ENCODE measurements around the gene NUBP1.

Gene NUBP1

DNA sequence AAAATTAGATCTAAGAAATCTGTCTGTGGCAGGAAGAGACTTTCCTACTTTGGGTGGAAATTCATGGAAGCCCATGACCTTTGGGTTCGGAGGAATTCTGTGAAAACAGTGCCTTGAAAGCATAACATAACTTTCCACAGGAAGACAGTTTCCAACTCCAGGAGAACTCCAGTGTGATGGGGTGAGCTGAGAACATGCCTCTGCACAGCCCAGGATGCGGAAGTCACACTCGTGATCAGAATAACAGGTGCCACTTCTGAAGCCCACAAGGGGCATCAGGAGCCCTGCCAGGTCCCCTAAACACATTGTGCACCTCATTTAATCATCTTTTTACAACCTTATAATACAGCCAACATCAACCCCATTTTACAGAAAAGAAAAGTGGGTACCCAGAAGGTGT is 65.2 kb downstream of the NUBP1 start:
- Histone ChIP-seq H3K9ac (ENCODE audit: low read length) (no peak overlapping the region), H3K79me2 (ENCODE audit: insufficient read depth, low read length) (no peaks in the 10 kb centered on the region), H3K4me2 (ENCODE audit: low read depth, low read length, poor library complexity, severe bottlenecking) (no peak overlapping the region), H3K9me3 (ENCODE audit: insufficient read depth, low read length) (no peaks in the 10 kb centered on the region), H3K9me2 (replicated peaks; ENCODE audit: insufficient read depth, low read length) (no peaks in the 10 kb centered on the region), H3K27me3 (ENCODE audit: low read length) (no peaks in the 10 kb centered on the region), H3K4me3 (ENCODE audit: insufficient read depth, low read length, poor library complexity, severe bottlenecking) (no peak overlapping the region), H4K20me1 (ENCODE audit: low read depth, low read length) (no peaks in the 10 kb centered on the region), H3F3A (ENCODE audit: insufficient read depth) (no peaks in the 10 kb centered on the region), H3K27ac (ENCODE audit: low read depth, low read length) (no peak overlapping the region), H3K36me3 (ENCODE audit: low read length) (no peaks in the 10 kb centered on the region), H2AFZ (ENCODE audit: low read depth, low read length, severe bottlenecking) (no peak overlapping the region)
- no peak for TF ChIP-seq EZH2phosphoT487 (conservative IDR thresholded peaks at IDR 0.05; ENCODE audit: low read length)
- TF ChIP-seq, protein P1, sequence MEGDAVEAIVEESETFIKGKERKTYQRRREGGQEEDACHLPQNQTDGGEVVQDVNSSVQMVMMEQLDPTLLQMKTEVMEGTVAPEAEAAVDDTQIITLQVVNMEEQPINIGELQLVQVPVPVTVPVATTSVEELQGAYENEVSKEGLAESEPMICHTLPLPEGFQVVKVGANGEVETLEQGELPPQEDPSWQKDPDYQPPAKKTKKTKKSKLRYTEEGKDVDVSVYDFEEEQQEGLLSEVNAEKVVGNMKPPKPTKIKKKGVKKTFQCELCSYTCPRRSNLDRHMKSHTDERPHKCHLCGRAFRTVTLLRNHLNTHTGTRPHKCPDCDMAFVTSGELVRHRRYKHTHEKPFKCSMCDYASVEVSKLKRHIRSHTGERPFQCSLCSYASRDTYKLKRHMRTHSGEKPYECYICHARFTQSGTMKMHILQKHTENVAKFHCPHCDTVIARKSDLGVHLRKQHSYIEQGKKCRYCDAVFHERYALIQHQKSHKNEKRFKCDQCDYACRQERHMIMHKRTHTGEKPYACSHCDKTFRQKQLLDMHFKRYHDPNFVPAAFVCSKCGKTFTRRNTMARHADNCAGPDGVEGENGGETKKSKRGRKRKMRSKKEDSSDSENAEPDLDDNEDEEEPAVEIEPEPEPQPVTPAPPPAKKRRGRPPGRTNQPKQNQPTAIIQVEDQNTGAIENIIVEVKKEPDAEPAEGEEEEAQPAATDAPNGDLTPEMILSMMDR (IDR thresholded peaks at IDR 0.05; ENCODE audit: insufficient read depth, low read length, poor library complexity, severe bottlenecking): no peak

DNA sequence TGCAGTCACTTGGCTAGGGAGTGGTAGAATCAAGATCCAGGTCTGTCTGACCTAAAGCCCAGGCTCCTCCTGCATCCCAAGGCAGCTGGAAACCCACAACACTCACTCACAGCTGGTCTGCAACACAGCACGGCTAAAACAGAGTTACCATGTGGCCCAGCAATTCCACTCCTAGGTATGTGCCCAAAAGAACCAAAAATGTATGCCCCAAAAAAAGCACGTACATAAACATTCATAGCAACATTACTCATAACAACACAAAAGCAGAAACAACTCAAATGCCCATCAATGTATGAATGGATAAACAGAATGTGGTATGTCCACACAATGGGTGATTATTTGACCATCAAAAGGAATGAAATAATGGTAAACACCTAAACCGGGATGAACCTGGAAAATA is 66.1 kb downstream of the NUBP1 start:
- no peaks in the 10 kb centered on the region for H3F3A ChIP-seq (ENCODE audit: insufficient read depth)
- H3K4me3 ChIP-seq (ENCODE audit: insufficient read depth, low read length, poor library complexity, severe bottlenecking): no peak overlapping the region
- H3K9me3 ChIP-seq (ENCODE audit: insufficient read depth, low read length): no peaks in the 10 kb centered on the region
- no peaks in the 10 kb centered on the region for H3K27me3 ChIP-seq (ENCODE audit: low read length)
- no peak overlapping the region for H3K27ac ChIP-seq (ENCODE audit: low read depth, low read length)
- no peaks in the 10 kb centered on the region for H4K20me1 ChIP-seq (ENCODE audit: low read depth, low read length)
- no peaks in the 10 kb centered on the region for H3K9me2 ChIP-seq (replicated peaks; ENCODE audit: insufficient read depth, low read length)
- TF ChIP-seq, protein P1 (IDR thresholded peaks at IDR 0.05; ENCODE audit: insufficient read depth, low read length, poor library complexity, severe bottlenecking): no peak
- no peak for TF ChIP-seq EZH2phosphoT487 (conservative IDR thresholded peaks at IDR 0.05; ENCODE audit: low read length)
- H3K9ac ChIP-seq (ENCODE audit: low read length): no peak overlapping the region
- H2AFZ ChIP-seq (ENCODE audit: low read depth, low read length, severe bottlenecking): no peak overlapping the region
- no peaks in the 10 kb centered on the region for H3K36me3 ChIP-seq (ENCODE audit: low read length)
- no peak overlapping the region for H3K4me2 ChIP-seq (ENCODE audit: low read depth, low read length, poor library complexity, severe bottlenecking)
- H3K79me2 ChIP-seq (ENCODE audit: insufficient read depth, low read length): no peaks in the 10 kb centered on the region

DNA sequence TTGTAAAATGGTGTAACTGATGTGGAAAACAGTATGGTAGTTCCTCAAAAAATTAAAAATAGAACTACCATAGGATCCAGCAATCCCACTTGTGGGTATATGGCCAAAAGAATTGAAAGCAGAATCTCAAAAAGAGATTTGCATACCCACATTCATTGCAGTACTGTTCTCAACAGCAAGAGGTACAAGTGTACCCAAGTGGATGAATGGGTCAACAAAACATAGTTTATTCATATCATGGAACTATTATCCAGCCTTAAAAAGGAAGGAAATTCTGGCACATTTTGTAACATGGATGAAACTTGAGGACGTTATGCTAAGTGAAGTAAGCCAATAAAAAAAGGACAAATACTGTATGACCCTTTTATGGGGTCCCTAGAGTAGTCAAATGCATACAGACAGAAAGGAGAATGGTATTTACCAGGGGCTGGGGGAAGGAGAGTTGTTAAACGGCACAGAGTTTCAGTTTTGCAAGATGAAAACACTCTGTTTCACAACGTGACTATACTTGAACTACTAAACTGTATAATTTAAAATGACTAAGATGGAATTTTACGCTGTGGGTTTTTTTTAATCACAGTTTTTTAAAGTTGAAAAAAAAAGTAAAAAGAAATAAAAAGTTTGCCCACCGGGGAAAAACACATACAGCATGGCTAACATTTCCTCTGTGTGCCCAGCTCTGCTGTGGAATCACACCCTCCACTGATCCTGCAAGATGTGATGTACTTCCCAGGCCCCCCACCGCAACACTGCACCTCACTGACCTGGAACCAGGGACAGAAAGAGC is 68.9 kb downstream of the NUBP1 start:
- no peaks in the 10 kb centered on the region for H3K9me3 ChIP-seq (ENCODE audit: insufficient read depth, low read length)
- no peaks in the 10 kb centered on the region for H3K79me2 ChIP-seq (ENCODE audit: insufficient read depth, low read length)
- no peak overlapping the region for H3K4me3 ChIP-seq (ENCODE audit: insufficient read depth, low read length, poor library complexity, severe bottlenecking)
- no peaks in the 10 kb centered on the region for H3K9me2 ChIP-seq (replicated peaks; ENCODE audit: insufficient read depth, low read length)
- H3K27ac ChIP-seq (ENCODE audit: low read depth, low read length): no peak overlapping the region
- H3K4me2 ChIP-seq (ENCODE audit: low read depth, low read length, poor library complexity, severe bottlenecking): peak overlapping the region; percentile 5
- H4K20me1 ChIP-seq (ENCODE audit: low read depth, low read length): no peaks in the 10 kb centered on the region
- H3K9ac ChIP-seq (ENCODE audit: low read length): no peak overlapping the region
- no peaks in the 10 kb centered on the region for H3F3A ChIP-seq (ENCODE audit: insufficient read depth)
- H3K36me3 ChIP-seq (ENCODE audit: low read length): no peaks in the 10 kb centered on the region
- no peak for TF ChIP-seq EZH2phosphoT487 (conservative IDR thresholded peaks at IDR 0.05; ENCODE audit: low read length)
- TF ChIP-seq, protein P1 (IDR thresholded peaks at IDR 0.05; ENCODE audit: insufficient read depth, low read length, poor library complexity, severe bottlenecking): no peak
- no peak overlapping the region for H2AFZ ChIP-seq (ENCODE audit: low read depth, low read length, severe bottlenecking)
- H3K27me3 ChIP-seq (ENCODE audit: low read length): no peaks in the 10 kb centered on the region
